IMR-90 (cell line): Measurements from ENCODE around the gene UPK2. TPM values are rescaled to one million over a fixed set of nuclear protein-coding genes. Genes with fewer than 3 reads are reported as not detected.

Source experiments
- ATAC-seq: fragments of 200-7000 bp; cut with Tn5 transposase; 2 replicates; pipeline ENCODE4 v1.9.1; 2020; ENCODE audit warnings: low read depth, mild to moderate bottlenecking, moderate library complexity
- BruUV-seq: library from RNA; stranded (reverse); fragments of 400-500 nt; replicated peaks from 2 replicates; lab custom pipeline; 2021; lab: Mats Ljungman, UMichigan
- CTCF ChIA-PET: fragments of 300-600 bp; formaldehyde crosslinking; extraction: SDS; loops from one replicate; lab custom pipeline; 2021; ENCODE audit warnings: antibody characterized with exemption; lab: Yijun Ruan, JAX
- POLR2A ChIA-PET: fragments of 300-600 bp; sonication (Branson Sonifier 250); formaldehyde crosslinking; loops from one replicate; lab custom pipeline; 2022; ENCODE audit warnings: antibody characterized with exemption; ENCODE audit not compliant: unreplicated experiment; lab: Charles Lee
- DNase-seq: peaks from one replicate; pipeline ENCODE4 v3.0.0; 2013
- H2AFZ ChIP-seq: replicated peaks from 2 replicates; pipeline ENCODE3; 2013; ENCODE audit warnings: low read length, mild to moderate bottlenecking; ENCODE audit not compliant: poor library complexity
- H2AK5ac ChIP-seq: 2 replicates; pipeline ENCODE4 v1.6.1; 2013; ENCODE audit warnings: low read depth, low read length, inconsistent platforms
- H2AK9ac ChIP-seq: replicated peaks from 2 replicates; pipeline ENCODE3; 2013; ENCODE audit warnings: mild to moderate bottlenecking, low read depth, low read length, moderate library complexity; ENCODE audit not compliant: poor library complexity
- H2BK120ac ChIP-seq: 2 replicates; pipeline ENCODE4 v1.6.1; 2013; ENCODE audit warnings: low read depth, low read length, inconsistent platforms
- H2BK15ac ChIP-seq: 3 replicates; pipeline ENCODE4 v1.6.1; 2013; ENCODE audit warnings: low read depth, low read length, inconsistent platforms
- H2BK20ac ChIP-seq: 2 replicates; pipeline ENCODE4 v1.6.1; 2013; ENCODE audit warnings: low read depth, mild to moderate bottlenecking, inconsistent platforms, low read length, moderate library complexity
- H2BK5ac ChIP-seq: 2 replicates; pipeline ENCODE4 v1.6.1; 2013; ENCODE audit warnings: mild to moderate bottlenecking, low read depth, low read length, inconsistent platforms; ENCODE audit not compliant: poor library complexity, severe bottlenecking
- H3K14ac ChIP-seq: replicated peaks from 2 replicates; pipeline ENCODE4 v1.6.1; 2013; ENCODE audit warnings: low read depth, low read length, inconsistent platforms
- H3K18ac ChIP-seq: 2 replicates; pipeline ENCODE4 v1.6.1; 2013; ENCODE audit warnings: low read depth, low read length, control low read depth
- H3K23ac ChIP-seq: 2 replicates; pipeline ENCODE4 v1.6.1; 2013; ENCODE audit warnings: low read depth, low read length, inconsistent platforms
- H3K27ac ChIP-seq: 2 replicates; pipeline ENCODE4 v1.5.1; 2013; ENCODE audit warnings: mild to moderate bottlenecking, control low read depth, low read length; ENCODE audit not compliant: insufficient read depth
- H3K27me3 ChIP-seq: 2 replicates; pipeline ENCODE4 v1.6.1; 2013; ENCODE audit warnings: low read length; ENCODE audit not compliant: control insufficient read depth, insufficient read depth
- H3K36me3 ChIP-seq: 2 replicates; pipeline ENCODE4 v1.6.1; 2013; ENCODE audit warnings: low read length, mixed read lengths; ENCODE audit not compliant: control insufficient read depth, insufficient read depth
- H3K4ac ChIP-seq: 2 replicates; pipeline ENCODE4 v1.6.1; 2013; ENCODE audit warnings: low read depth, low read length, inconsistent platforms
- H3K4me1 ChIP-seq: 2 replicates; pipeline ENCODE4 v1.6.1; 2013; ENCODE audit warnings: low read length, mixed read lengths; ENCODE audit not compliant: control insufficient read depth, insufficient read depth
- H3K4me2 ChIP-seq: 2 replicates; pipeline ENCODE4 v1.6.1; 2013; ENCODE audit warnings: low read depth, mild to moderate bottlenecking, control low read depth, low read length, moderate library complexity
- H3K4me3 ChIP-seq: 2 replicates; pipeline ENCODE4 v1.5.1; 2013; ENCODE audit warnings: low read depth, mild to moderate bottlenecking, control low read depth, low read length, moderate library complexity; ENCODE audit not compliant: insufficient read depth
- H3K56ac ChIP-seq: 2 replicates; pipeline ENCODE4 v1.6.1; 2013; ENCODE audit warnings: low read length, inconsistent platforms; ENCODE audit not compliant: insufficient read depth; ENCODE audit errors: extremely low read depth
- H3K79me1 ChIP-seq, 2 experiments: 2 replicates each; pipeline ENCODE4 v1.6.1; 2013; ENCODE audit warnings: low read length in 2 of 2, inconsistent platforms in 1 of 2, low read depth in 1 of 2
- H3K9ac ChIP-seq: 2 replicates; pipeline ENCODE4 v1.6.1; 2013; ENCODE audit warnings: low read depth, low read length, control low read depth
- H3K9me1 ChIP-seq: 2 replicates; pipeline ENCODE4 v1.6.1; 2013; ENCODE audit warnings: low read length, inconsistent platforms; ENCODE audit not compliant: insufficient read depth
- H3K9me3 ChIP-seq: 2 replicates; pipeline ENCODE4 v1.6.1; 2013; ENCODE audit warnings: low read length; ENCODE audit not compliant: control insufficient read depth, insufficient read depth
- H4K20me1 ChIP-seq: 2 replicates; pipeline ENCODE4 v1.6.1; 2013; ENCODE audit warnings: low read length, inconsistent platforms; ENCODE audit not compliant: insufficient read depth
- H4K5ac ChIP-seq: 2 replicates; pipeline ENCODE4 v1.6.1; 2013; ENCODE audit warnings: mild to moderate bottlenecking, low read depth, low read length, control low read depth
- H4K8ac ChIP-seq, 2 experiments: 2 replicates each; pipeline ENCODE4 v1.6.1; 2013; ENCODE audit warnings: low read depth in 2 of 2, low read length in 2 of 2, control low read depth in 1 of 2, inconsistent platforms in 1 of 2
- H4K91ac ChIP-seq: 2 replicates; pipeline ENCODE4 v1.6.1; 2013; ENCODE audit warnings: low read depth, low read length, inconsistent platforms; ENCODE audit not compliant: insufficient read depth
- MAFK ChIP-seq: IDR thresholded peaks from 2 replicates; pipeline ENCODE4 v1.6.1; 2012; ENCODE audit warnings: low read depth, low read length, improper control_type of control experiment
- WGBS, 2 experiments: methylation state at CpG; one replicate each; pipeline versions ENCODE4 v1.1.5 to v1.1.7; 2013; ENCODE audit warnings: missing lambda C conversion rate in 2 of 2; ENCODE audit not compliant: insufficient read length in 1 of 2; ENCODE audit errors: extremely low coverage in 2 of 2; 5-methylcytosine and 5-hydroxymethylcytosine counted together
- dilution Hi-C: fragments of 300-500 bp; cut with HindIII; formaldehyde crosslinking; loops from one replicate; pipeline ENCODE4 v1.14.3; 2018; ENCODE audit warnings: low sequenced_read_pairs; ENCODE audit not compliant: unreplicated experiment
- in situ Hi-C: fragments of 300-500 bp; cut with MboI; formaldehyde crosslinking; loops from 3 replicates; pipeline ENCODE4 v1.14.3; 2019; ENCODE audit warnings: low sequenced_read_pairs, inconsistent platforms, mixed read lengths
- intact Hi-C: fragments of 100-400 bp; cut with micrococcal nuclease; formaldehyde crosslinking; loops from 2 replicates; pipeline ENCODE4 v1.10.0; 2022
- polyA plus RNA-seq, 3 experiments: library from polyadenylated mRNA; depleted of rRNA; stranded (reverse); fragments of >200 nt; gene quantifications; 2 replicates each; pipeline ENCODE4 v1.2.3, GENCODE V29; 2012; ENCODE audit warnings: low replicate concordance in 1 of 3
- total RNA-seq: library from RNA; depleted of rRNA; stranded (reverse); fragments of >200 nt; gene quantifications from 2 replicates; pipeline ENCODE4 v1.2.3, GENCODE V29; 2012
- TF ChIP-seq, protein P1 (sequence below): fragments of 150-350 bp; IDR thresholded peaks from 2 replicates; pipeline ENCODE4 v1.6.1; 2016; ENCODE audit warnings: low read depth, mild to moderate bottlenecking, low read length, moderate library complexity, borderline replicate concordance

UPK2 gene
- total and polyA plus RNA-seq, 2 of the 4 experiments (the other 2 are of a cell fraction) = 0.26 TPM; not detected in 1

DNA sequence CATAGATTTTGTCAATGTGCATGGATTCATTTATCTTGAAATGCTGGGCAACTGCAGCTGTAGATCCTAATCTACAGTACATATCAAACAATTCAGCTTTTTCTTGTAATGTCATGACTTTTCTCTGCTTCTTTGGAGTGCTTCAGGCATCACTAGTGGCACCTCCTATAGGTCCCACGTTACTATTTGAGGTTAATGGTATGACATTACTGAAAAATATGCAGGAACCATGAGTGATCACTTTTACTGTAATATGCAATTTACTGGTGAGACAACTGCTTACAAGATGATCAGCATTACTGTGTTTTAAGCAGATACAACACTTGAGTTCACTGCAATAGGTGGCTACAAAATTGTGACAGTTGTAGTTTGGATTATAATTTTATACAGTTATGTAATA, 44.8 kb downstream of the UPK2 start:
- Histone ChIP-seq H4K5ac (no peak overlapping the region), H4K20me1 (no peaks in the 10 kb centered on the region), H2AFZ (no peak overlapping the region), H3K14ac (no peak overlapping the region), H2AK9ac (no peak overlapping the region), H3K27me3 (no peaks in the 10 kb centered on the region), H2BK120ac (no peak overlapping the region), H3K4me1 (peaks cover 7% of the 10 kb centered on the region), H3K9me1 (peaks cover 8% of the 10 kb centered on the region), H3K4me2 (no peak overlapping the region; the same call in 1 of the 2 replicates), H2BK15ac (no peak overlapping the region), H3K9me3 (no peaks in the 10 kb centered on the region), H3K79me1 (peaks cover 26 to 64% of the 10 kb centered on the region in 2 experiments), H3K9ac (no peak overlapping the region), H3K4ac (no peak overlapping the region), H2AK5ac (no peak overlapping the region), H3K36me3 (peaks cover 18% of the 10 kb centered on the region), H3K4me3 (no peak overlapping the region), H4K8ac (no peak overlapping the region), H4K91ac (no peak overlapping the region), H2BK20ac (no peak overlapping the region), H3K18ac (no peak overlapping the region), H3K23ac (no peak overlapping the region), H3K27ac (no peak overlapping the region), H2BK5ac (no peak overlapping the region), H3K56ac (no peak overlapping the region)
- peak; percentile 58 for DNase-seq
- ChIA-PET CTCF (no interaction called here), POLR2A (no interaction called here)
- BruUV-seq = no TSS peak
- in situ Hi-C loops = no loop called here
- no CpG with 5 or more reads among the region's 1 CpG for WGBS, 2 experiments
- dilution Hi-C loops = no loop called here
- TF ChIP-seq MAFK = peak; percentile 37; the same call in 1 of the 2 replicates
- TF ChIP-seq, protein P1, sequence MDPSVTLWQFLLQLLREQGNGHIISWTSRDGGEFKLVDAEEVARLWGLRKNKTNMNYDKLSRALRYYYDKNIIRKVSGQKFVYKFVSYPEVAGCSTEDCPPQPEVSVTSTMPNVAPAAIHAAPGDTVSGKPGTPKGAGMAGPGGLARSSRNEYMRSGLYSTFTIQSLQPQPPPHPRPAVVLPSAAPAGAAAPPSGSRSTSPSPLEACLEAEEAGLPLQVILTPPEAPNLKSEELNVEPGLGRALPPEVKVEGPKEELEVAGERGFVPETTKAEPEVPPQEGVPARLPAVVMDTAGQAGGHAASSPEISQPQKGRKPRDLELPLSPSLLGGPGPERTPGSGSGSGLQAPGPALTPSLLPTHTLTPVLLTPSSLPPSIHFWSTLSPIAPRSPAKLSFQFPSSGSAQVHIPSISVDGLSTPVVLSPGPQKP = no peak
- intact Hi-C loops = no loop called here
- ATAC-seq = no peak
